ENCODE data around the gene RAB2B. TPM values are rescaled to one million over a fixed set of nuclear protein-coding genes. Genes with fewer than 3 reads are reported as not detected.

RAB2B gene
- total RNA-seq = 10 to 100 TPM in 3 of 4 donors, 1 to 10 TPM in 1; 6.3 to 20.4 (median 11.4) TPM

DNA sequence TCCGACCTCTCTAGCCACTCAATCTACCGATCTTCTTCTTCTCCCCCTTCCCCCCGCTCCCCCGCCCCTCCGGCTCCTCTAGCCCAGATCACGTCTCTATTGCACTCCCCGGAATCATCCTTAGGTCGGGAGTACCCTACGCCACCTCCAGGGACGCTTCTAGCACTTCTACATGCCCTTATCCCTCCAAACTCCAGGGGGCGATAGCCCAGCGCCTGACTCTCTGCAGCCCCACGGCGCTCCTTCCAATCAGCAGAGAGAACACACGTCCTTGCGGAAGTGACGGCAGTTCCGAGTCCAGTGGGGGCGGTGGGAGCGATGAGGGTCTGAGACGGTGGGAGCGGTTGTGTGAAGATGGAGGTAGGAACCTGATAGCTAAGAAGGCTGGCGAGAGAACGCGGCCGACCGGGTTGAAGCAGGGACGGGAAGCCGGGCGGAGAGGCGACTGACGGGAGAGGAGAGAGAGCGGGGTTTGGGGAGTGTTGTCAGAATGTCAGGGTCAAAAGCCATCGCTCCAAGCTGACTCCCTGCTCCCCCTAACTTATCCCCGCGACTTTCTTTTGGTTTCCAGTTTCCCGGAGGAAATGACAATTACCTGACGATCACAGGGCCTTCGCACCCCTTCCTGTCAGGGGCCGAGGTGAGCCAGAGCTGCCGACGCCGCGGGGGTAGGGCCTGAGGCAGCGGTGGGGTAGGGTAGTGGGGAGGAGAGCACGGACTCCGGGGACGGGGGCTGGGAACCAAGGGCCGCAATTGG is at the start of gene RAB2B, which contains the start of gene TOX4:
RAB2B (minus strand) TSS at position 35 of the 757 bp plus-strand sequence. CDS start 87 bp downstream, outside the sequence.
TOX4 (plus strand) TSS at position 271 of the 757 bp plus-strand sequence; CDS start at position 355, 84 bp downstream.
- intact Hi-C loops (cut with DNase I) = no loop called here
- Histone ChIP-seq H3K4me1 (peaks cover 10 to 34% (median 16%) of the 10 kb centered on the region in 3 donors), H3K36me3 (peaks cover 0 to 53% (median 7%) of the 10 kb centered on the region in 3 donors), H3K27me3 (no peaks in the 10 kb centered on the region), H3K4me3 (peak within 1 kb of the TSS; percentile 64 to 90 (median 77)), H3K9me3 (no peaks in the 10 kb centered on the region), H3K27ac (peak within 1 kb of the TSS; percentile 92 to 96 (median 95))
- WGBS, 2 donors = 1% methylated on average over 13 to 21 of the region's 49 CpGs
- DNase-seq = peak; percentile 90
- peak in 3 of 4 donors; percentile 49 to 78 (median 62) for TF ChIP-seq POLR2A (IDR thresholded peaks at IDR 0.05)
- TF ChIP-seq CTCF (IDR thresholded peaks at IDR 0.05) = peak; percentile 86 to 99 (median 96)

- Histone ChIP-seq H3K4me1 (peaks cover 0 to 25% (median 0%) of the 10 kb centered on the region in 3 donors), H3K27ac (peak within 1 kb of the TSS; percentile 53 to 76 (median 58)), H3K4me3 (peak within 1 kb of the TSS; percentile 44 to 80 (median 70)), H3K27me3 (no peaks in the 10 kb centered on the region), H3K36me3 (peaks cover 0 to 11% (median 0%) of the 10 kb centered on the region in 3 donors), H3K9me3 (no peaks in the 10 kb centered on the region)
- WGBS, 2 donors = 0 to 2% methylated on average over 3 to 14 of the region's 43 CpGs
- intact Hi-C loops (cut with DNase I) = no loop called here
- no peak for TF ChIP-seq CTCF (IDR thresholded peaks at IDR 0.05)
- TF ChIP-seq POLR2A (IDR thresholded peaks at IDR 0.05) = no peak
- no peak for DNase-seq
These were observed 49.4 kb upstream of the RAB2B start, which contains the start of gene SALL2 for GRCh38 chr14:21525962-21526671. SALL2 (minus strand) TSS chr14:21526346; CDS start chr14:21526127, 219 bp downstream.

- intact Hi-C loops (cut with DNase I) = no loop called here
- Histone ChIP-seq H3K36me3 (peaks cover 0 to 11% (median 0%) of the 10 kb centered on the region in 3 donors), H3K4me1 (peaks cover 0 to 25% (median 0%) of the 10 kb centered on the region in 3 donors), H3K27me3 (no peaks in the 10 kb centered on the region), H3K9me3 (no peaks in the 10 kb centered on the region), H3K27ac (peak overlapping the region; percentile 53 to 76 (median 58)), H3K4me3 (peak overlapping the region; percentile 44 to 80 (median 70))
- no peak for TF ChIP-seq CTCF (IDR thresholded peaks at IDR 0.05)
- TF ChIP-seq POLR2A (IDR thresholded peaks at IDR 0.05) = no peak
- 34% methylated on average over 5 of the region's 12 CpGs; no CpG with 5 or more reads in 1 of the 2 donors for WGBS, 2 donors
- DNase-seq = no peak
These were observed 48.8 kb upstream of the RAB2B start for GRCh38 chr14:21525571-21525961.

- H3K4me3 ChIP-seq = peak overlapping the region in 3 of 4 donors; percentile 66 to 80 (median 74)
- no peak for DNase-seq
- 78 to 84% methylated on average over 4 of the region's 18 CpGs for WGBS, 2 donors
- TF ChIP-seq POLR2A (IDR thresholded peaks at IDR 0.05) = no peak
- TF ChIP-seq CTCF (IDR thresholded peaks at IDR 0.05) = no peak
- no peaks in the 10 kb centered on the region for H3K9me3 ChIP-seq
- peak overlapping the region in 2 of 4 donors; percentile 60 to 76 for H3K27ac ChIP-seq
- H3K4me1 ChIP-seq = peaks cover 0 to 25% (median 0%) of the 10 kb centered on the region in 3 donors
- no peaks in the 10 kb centered on the region for H3K27me3 ChIP-seq
- intact Hi-C loops (cut with DNase I) = no loop called here
- H3K36me3 ChIP-seq = peaks cover 0 to 11% (median 0%) of the 10 kb centered on the region in 3 donors
These were observed 48.1 kb upstream of the RAB2B start for GRCh38 chr14:21524575-21525490.
